HG03469 (cell line): ENCODE results near the gene GRM5.
"Not testable (repeated sequence)": the region's sequence is repeated elsewhere in the genome, so short reads cannot be mapped to it uniquely, and the experiment has no call there.

ENCODE experiments used
- ATAC-seq: cut with Tn5 transposase; IDR thresholded peaks from one replicate; pipeline ENCODE4 v1.9.1; 2021; ENCODE audit warnings: mild to moderate bottlenecking, moderate library complexity, moderate number of reproducible peaks; ENCODE audit not compliant: unreplicated experiment

GRM5 gene

GRCh38 chr11:89065651-89066201, at the start of gene GRM5:
TSS of gene GRM5 (minus strand) at chr11:89065982. CDS start at chr11:89047872, 18,110 bp downstream.
- not testable (repeated sequence) for ATAC-seq

- peak; percentile 75 for ATAC-seq
Observed at GRCh38 chr11:89097956-89098355, 32.2 kb upstream of the GRM5 start.

GRCh38 chr11:89093806-89094205, 28.0 kb upstream of the GRM5 start:
- not testable (repeated sequence) for ATAC-seq

GRCh38 chr11:89084951-89085350, 19.2 kb upstream of the GRM5 start:
- ATAC-seq, result not testable (repeated sequence)

- not testable (repeated sequence) for ATAC-seq
Observed at GRCh38 chr11:89070911-89071310, 5.1 kb upstream of the GRM5 start.

DNA sequence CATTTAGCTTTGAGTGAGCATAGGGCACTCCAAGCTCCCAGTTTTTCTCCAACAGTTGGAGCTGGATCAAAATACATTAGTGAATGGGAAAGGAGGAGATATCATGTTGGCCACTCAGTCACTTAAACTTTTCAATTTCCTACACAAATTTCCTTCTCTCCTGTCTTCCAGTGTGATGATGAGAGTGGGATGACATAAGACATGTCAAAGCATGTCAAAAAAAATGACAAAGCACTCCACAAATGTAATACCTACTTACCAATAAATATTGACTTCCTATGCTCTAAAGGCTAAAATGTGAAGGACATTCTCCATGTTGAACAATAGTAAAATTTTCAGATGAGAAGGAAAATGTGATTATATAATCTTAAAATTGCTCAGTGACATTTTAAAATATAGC, 1.5 kb upstream of the GRM5 start:
- ATAC-seq, result no peak

DNA sequence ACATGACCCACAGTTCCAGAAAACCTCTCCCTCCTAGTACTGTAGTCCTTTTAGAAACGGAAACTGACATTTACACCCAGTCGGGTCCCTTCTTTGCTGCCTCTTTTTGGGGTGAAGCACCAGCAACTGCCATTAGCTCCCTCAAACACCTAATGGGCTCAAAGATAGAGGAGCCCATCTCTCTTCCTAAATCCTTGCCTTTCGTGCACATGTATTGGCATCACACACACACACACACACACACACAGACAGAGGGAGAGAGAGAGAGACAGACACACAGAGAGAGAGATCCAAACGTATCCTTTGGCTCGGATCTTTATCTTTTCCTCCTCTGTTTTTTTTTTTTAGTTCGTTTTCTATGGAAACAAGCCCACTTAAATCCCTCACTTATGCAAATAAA, 716 bp downstream of the GRM5 start:
- ATAC-seq, result no peak

DNA sequence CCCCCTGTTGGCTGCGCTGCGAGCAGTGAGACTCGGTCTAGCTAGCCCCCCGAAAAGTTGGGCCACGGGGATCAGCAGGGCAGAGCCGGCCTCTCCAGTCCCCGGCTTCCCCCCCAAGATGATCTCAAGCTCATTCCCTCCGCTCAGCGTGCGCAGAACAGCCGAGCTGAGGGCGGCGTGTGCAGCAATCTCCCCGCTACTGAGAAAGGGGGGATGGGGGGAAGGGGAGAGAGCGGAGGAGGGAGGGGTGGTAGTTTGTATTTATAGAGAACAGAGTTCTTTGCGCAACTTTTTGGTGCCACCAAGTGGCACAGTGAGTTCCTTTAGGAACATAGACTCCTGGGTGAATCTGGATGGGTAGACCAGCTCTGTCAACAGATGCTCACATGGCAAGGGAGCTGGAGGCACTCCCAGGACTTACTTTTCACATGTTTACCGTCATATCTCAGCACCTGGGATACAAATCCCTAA, 2.3 kb downstream of the GRM5 start:
- not testable (repeated sequence) for ATAC-seq

- not testable (repeated sequence) for ATAC-seq
Observed at GRCh38 chr11:89062771-89063298, 2.9 kb downstream of the GRM5 start.

- not testable (repeated sequence) for ATAC-seq
Observed at GRCh38 chr11:89061839-89062238, 3.9 kb downstream of the GRM5 start.

DNA sequence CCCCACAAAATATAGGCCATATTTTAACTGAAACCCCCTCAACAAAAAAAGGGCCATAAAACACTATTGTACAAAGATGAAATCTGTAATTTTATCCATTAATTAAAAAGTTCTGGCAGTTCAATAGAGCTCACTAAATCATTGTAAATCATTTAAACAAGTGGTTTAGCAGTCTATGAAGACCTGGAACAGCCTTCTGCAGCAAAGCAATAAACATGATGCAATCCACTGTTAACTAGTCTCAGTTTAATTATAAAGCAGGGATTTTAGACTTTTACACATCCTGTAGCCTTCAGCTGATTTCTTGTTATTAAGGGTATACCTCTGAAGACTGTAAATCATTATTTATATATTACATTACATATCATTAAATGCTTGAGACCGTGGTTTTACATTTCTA, 8.4 kb downstream of the GRM5 start:
- ATAC-seq, result not testable (repeated sequence)

DNA sequence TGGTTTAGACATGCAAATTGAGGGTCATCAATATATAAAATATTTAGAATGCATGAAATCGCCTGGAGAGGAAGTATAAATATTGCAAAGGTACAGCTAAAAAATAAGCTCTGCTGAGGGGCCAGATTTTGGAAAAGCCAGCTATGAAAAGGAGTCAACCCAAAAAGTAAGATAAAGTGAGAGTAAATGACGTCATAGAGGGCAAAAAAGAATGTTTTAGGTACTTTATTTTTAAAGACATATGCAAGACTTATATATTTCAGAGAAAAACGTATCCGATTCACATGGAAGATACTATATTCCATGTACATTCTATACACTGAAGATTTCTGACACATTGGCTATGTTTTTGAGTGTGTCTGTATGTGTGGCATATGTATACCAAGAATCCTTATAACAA, 13.6 kb downstream of the GRM5 start:
- ATAC-seq, result no peak

DNA sequence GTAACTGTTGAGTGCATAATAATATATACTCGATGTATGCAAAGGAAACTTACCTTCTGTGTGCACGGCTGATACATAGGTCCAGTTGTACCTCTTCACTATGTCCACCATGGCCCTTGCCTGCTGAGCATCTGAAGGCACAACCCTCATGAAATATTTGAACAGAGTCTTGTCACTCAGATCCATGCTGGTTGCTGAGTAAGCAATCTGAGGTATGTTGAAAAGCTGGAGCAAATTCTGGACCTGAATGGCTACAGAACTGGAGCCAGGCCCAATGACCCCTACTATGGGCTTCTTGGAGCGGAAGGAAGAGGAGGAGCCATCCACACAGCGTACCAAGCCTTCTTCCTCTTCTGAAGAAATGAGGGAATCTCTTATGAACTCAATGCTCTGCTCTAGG, 18.6 kb downstream of the GRM5 start:
- ATAC-seq, result not testable (repeated sequence)

GRCh38 chr11:89043861-89044588, 21.8 kb downstream of the GRM5 start:
- not testable (repeated sequence) for ATAC-seq

GRCh38 chr11:89029671-89030070, 36.1 kb downstream of the GRM5 start:
- not testable (repeated sequence) for ATAC-seq

DNA sequence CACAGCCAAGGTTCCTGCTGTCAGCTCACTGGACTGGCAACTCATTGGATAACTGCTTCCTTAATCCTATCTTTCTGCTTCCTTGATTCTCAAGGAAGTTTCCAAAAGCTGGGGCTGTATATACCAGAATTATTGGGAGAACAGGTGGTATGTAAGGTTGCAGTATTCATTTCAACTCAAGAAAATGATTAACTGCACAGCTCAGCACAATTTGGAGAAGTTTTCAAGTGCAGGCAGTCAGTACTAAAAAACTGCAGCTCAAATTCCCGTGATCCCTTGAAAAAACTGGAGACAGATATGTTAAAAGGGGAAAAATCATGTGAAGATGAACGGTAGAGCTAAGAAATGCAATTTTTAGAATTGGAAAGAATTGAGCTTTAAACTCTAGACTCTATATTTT, 44.4 kb downstream of the GRM5 start:
- no peak for ATAC-seq

- not testable (repeated sequence) for ATAC-seq
Observed at GRCh38 chr11:89019827-89020547, 45.8 kb downstream of the GRM5 start.

GRCh38 chr11:89016214-89016613, 49.6 kb downstream of the GRM5 start:
- ATAC-seq, result no peak

DNA sequence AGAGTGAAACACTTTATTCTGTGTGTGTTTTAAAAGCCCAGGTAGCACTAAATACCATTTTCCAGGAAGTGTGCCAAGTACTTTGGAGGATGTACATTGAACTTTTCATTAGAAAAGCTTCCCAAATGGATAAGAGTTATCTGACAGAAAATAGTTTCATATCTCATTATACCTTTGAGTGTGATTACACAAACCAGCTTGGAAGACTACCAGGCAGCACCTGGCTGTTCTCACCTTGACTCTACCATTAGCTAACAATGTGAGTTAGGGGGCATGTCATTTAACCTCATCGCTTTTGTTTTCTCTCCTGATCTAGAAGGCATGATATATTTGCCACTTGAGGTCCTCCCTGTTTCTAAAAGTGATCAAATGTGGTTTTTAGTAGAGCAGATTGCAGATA, 50.2 kb downstream of the GRM5 start:
- ATAC-seq, result no peak

GRCh38 chr11:89000852-89001251, 64.9 kb downstream of the GRM5 start:
- ATAC-seq, result not testable (repeated sequence)

- ATAC-seq, result no peak
Observed at GRCh38 chr11:88979641-88980040, 86.1 kb downstream of the GRM5 start.
